Ovary (tissue), 9 donors: ENCODE measurements around the gene NT5C2. TPM values are rescaled to one million over a fixed set of nuclear protein-coding genes. Genes with fewer than 3 reads are reported as not detected.
"Not testable (repeated sequence)": the region's sequence is repeated elsewhere in the genome, so short reads cannot be mapped to it uniquely, and the experiment has no call there.

Experiments used
- DNase-seq, 5 donors: peaks; one replicate each; pipeline ENCODE4 v3.0.0-alpha.2; 2019 to 2020
- H3K27ac ChIP-seq, 2 donors: fragments of 200-600 bp; one replicate each; pipeline versions ENCODE4 v1.5.1 to v1.8.0; 2019 to 2022
- H3K27me3 ChIP-seq: fragments of 200-600 bp; one replicate; pipeline ENCODE4 v1.8.0; 2022
- H3K36me3 ChIP-seq: fragments of 200-600 bp; sonication (generic); one replicate; pipeline ENCODE4 v1.5.1; 2019
- H3K4me1 ChIP-seq: one replicate; pipeline ENCODE4 v1.8.1; 2013; ENCODE audit warnings: mild to moderate bottlenecking, moderate library complexity; ENCODE audit not compliant: insufficient read depth
- H3K4me3 ChIP-seq: fragments of 200-600 bp; sonication (generic); one replicate; pipeline ENCODE4 v1.5.1; 2017
- H3K9me3 ChIP-seq, 2 donors: fragments of 200-600 bp in 1 of 2; sonication (generic) in 1 of 2; one replicate each; pipeline versions ENCODE4 v1.5.1 to v1.8.1; 2013 to 2019; ENCODE audit warnings: mild to moderate bottlenecking in 1 of 2, moderate library complexity in 1 of 2
- EP300 ChIP-seq: sonication (generic); formaldehyde crosslinking; IDR thresholded peaks from one replicate; pipeline ENCODE4 v1.6.1; 2017; ENCODE audit warnings: antibody characterized with exemption
- POLR2A ChIP-seq: fragments of 450-650 bp; IDR thresholded peaks from one replicate; pipeline ENCODE4 v1.6.1; 2017; ENCODE audit warnings: antibody characterized with exemption, mild to moderate bottlenecking, moderate library complexity
- WGBS, 3 donors: extraction: QIAGEN DNeasy Blood & Tissue Kit in 1 of 3; methylation state at CpG; one replicate each; pipeline versions ENCODE4 v1.1.5 to v1.1.7; 2013 to 2017; 5-methylcytosine and 5-hydroxymethylcytosine counted together
- intact Hi-C, 4 donors: fragments of 100-400 bp; cut with DNase I; formaldehyde crosslinking; loops; one replicate each; pipeline versions ENCODE4 v1.11.0 to v1.15.1; 2022 to 2023
- polyA plus RNA-seq, 2 donors: library from polyadenylated mRNA; stranded (reverse); fragments of 200-250 nt in 1 of 2; fragments of 350-450 nt in 1 of 2; fragmentation: Illumina TruSeq in 1 of 2; extraction: RNeasy Lipid Tissue Mini Kit (QIAGEN cat#74804) in 1 of 2; gene quantifications; one replicate each; pipeline ENCODE4 v1.2.3, GENCODE V29; 2013 to 2014
- total RNA-seq, 7 donors: library from RNA; depleted of rRNA in 2 of 7; stranded (reverse); fragments of >200 nt in 2 of 7; fragmentation: NEBNext Ultra II Directional in 3 of 7; extraction: Animal tissue kit (Norgen Biotek cat#: 25700) in 3 of 7; gene quantifications; one replicate each; pipeline versions ENCODE4 v1.1.0 to v1.2.4, GENCODE V29; 2016 to 2023
- TF ChIP-seq, protein P1 (sequence below), 3 donors: fragments of 450-650 bp in 2 of 3; fragments of 200-600 bp in 1 of 3; IDR thresholded peaks; one replicate each; pipeline versions ENCODE4 v1.5.1 to v1.8.0; 2016 to 2022; ENCODE audit warnings: antibody characterized with exemption in 3 of 3, mild to moderate bottlenecking in 1 of 3
- donor health status: DM: no; HTN: no; CAD: no; lungs with moderate emphysema.
- donor health status: DM: no; HTN: no; CAD: no.
- donor health status: Bipolar disorder and iron deficiency.
- donor health status: DM: yes; HTN: yes; CAD: no.
- donor health status: DM: no; HTN: no; CAD: no.
- donor health status: DM: yes; HTN: yes; CAD: no.

The NT5C2 gene
- total and polyA plus RNA-seq, 9 donors, result 49.1 to 92.3 (median 62.0) TPM

DNA sequence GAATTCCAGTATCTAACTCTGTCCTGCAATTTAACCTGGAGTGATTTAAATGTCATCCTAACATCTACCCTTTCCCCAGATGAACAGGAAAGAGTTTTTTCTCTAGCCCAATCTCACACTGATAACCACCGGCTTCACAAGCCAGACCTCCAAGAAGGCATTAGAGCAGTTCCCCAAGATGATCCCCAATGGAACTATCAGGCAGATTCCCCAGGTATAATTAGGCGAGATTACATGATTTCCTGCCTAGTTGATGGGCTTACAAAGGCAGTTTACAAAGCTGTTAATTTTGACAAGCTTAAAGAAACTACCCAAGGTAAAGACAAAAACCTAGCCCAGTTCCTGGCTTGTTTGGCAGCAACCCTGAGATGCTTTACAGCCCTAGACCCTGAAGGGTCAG lies 14.1 kb upstream of the NT5C2 start:
- Histone ChIP-seq H3K4me1 (no peaks in the 10 kb centered on the region), H3K9me3 (no peaks in the 10 kb centered on the region), H3K4me3 (no peak overlapping the region), H3K27ac (no peak overlapping the region), H3K36me3 (no peaks in the 10 kb centered on the region), H3K27me3 (no peaks in the 10 kb centered on the region)
- intact Hi-C loops, result no loop called here
- WGBS, 3 donors, result 56 to 67% (median 62%) methylated on average over 2 of the region's 2 CpGs
- TF ChIP-seq, protein P1, sequence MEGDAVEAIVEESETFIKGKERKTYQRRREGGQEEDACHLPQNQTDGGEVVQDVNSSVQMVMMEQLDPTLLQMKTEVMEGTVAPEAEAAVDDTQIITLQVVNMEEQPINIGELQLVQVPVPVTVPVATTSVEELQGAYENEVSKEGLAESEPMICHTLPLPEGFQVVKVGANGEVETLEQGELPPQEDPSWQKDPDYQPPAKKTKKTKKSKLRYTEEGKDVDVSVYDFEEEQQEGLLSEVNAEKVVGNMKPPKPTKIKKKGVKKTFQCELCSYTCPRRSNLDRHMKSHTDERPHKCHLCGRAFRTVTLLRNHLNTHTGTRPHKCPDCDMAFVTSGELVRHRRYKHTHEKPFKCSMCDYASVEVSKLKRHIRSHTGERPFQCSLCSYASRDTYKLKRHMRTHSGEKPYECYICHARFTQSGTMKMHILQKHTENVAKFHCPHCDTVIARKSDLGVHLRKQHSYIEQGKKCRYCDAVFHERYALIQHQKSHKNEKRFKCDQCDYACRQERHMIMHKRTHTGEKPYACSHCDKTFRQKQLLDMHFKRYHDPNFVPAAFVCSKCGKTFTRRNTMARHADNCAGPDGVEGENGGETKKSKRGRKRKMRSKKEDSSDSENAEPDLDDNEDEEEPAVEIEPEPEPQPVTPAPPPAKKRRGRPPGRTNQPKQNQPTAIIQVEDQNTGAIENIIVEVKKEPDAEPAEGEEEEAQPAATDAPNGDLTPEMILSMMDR (IDR thresholded peaks at IDR 0.05), result no peak
- no peak for TF ChIP-seq POLR2A
- no peak for TF ChIP-seq EP300
- DNase-seq, result no peak

DNA sequence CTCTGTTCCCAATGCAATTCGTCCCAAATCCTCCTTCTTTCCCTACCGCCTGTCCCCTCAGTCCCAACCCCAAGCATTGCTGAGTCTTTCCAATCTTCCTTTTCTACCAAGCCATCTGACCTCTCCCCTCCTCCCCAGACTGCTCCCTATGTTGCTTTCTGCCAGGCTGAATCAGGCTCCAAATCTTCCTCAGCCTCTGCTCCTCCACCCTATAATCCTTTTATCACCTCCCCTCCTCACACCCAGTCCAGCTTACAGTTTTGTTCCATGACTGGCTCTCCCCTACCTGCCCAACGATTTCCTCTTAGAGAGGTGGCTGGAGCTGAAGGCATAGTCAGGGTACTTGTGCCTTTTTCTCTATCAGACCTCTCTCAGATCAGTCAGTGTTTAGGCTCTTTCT lies 13.6 kb upstream of the NT5C2 start:
- DNase-seq, H3K4me3 ChIP-seq, H3K27me3 ChIP-seq, H3K27ac ChIP-seq, H3K9me3 ChIP-seq, H3K4me1 ChIP-seq, H3K36me3 ChIP-seq, intact Hi-C loops: not testable (repeated sequence)
- WGBS, 3 donors, result 74 to 81% (median 79%) methylated on average over 3 of the region's 3 CpGs

DNA sequence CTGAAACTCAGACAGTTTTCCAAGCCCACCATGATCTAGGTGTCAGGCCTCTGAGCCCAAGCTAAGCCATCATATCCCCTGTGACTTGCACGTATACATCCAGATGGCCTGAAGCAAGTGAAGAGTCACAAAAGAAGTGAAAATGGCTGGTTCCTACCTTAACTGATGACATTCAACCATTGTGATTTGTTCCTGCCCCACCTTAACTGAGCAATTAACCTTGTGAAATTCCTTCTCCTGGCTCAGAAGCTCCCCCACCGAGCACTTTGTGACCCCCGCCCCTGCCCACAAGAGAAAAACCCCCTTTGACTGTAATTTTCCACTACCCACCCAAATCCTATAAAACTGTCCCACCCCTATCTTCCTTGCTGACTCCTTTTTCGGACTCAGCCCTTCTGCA lies 12.3 kb upstream of the NT5C2 start:
- H3K9me3 ChIP-seq, H3K4me3 ChIP-seq, DNase-seq, H3K4me1 ChIP-seq, intact Hi-C loops, H3K36me3 ChIP-seq, H3K27ac ChIP-seq, H3K27me3 ChIP-seq: not testable (repeated sequence)
- 79 to 93% (median 84%) methylated on average over 4 of the region's 4 CpGs for WGBS, 3 donors

DNA sequence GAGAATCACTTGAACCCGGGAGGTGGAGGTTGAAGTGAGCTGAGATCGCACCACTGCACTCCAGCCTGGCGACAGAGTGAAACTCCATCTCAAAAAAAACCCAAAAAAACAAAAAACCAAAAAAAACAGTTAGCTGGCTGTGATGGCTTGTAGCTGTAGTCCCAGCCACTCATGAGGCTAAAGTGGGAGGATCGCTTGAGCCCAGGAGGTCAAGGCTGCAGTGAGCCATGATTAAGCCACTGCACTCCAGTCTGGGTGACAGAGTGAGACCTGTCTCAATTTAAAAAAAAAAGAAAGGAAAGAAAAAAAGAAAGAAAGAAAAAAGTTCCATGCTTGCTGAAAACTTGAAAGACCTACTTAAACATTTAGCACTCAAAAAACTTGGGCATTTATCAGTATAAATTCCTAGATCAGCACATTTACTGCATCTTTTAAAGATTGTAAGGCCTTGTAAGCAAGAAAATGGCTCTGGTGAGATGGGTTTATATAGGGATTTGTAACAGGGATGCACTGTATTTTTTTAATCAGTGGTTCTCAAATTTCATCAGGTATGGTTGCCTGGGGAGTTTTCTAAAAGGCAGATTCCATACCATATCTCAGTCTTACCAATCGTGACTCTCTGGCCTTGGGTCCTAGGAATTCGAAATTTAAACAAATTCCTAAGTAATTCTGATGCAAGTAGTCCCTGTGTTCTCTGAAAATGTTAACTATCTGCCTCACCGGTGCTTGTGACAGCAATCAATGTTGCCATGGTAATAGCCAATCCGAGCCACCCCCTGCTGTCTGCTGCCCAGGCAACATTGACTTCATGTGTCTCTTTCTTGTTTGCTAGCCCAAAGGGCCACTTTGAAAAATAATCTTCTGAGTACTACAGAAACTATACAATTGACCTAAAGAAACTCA lies 11.5 kb upstream of the NT5C2 start:
- no peaks in the 10 kb centered on the region for H3K4me1 ChIP-seq
- no peaks in the 10 kb centered on the region for H3K9me3 ChIP-seq
- DNase-seq, result no peak
- intact Hi-C loops, result no loop called here
- no peaks in the 10 kb centered on the region for H3K36me3 ChIP-seq
- 38 to 41% (median 38%) methylated on average over 8 of the region's 8 CpGs for WGBS, 3 donors
- TF ChIP-seq, protein P1 (IDR thresholded peaks at IDR 0.05), result no peak
- TF ChIP-seq POLR2A, result no peak
- no peak for TF ChIP-seq EP300
- H3K4me3 ChIP-seq, result no peak overlapping the region
- H3K27ac ChIP-seq, result no peak overlapping the region
- H3K27me3 ChIP-seq, result no peaks in the 10 kb centered on the region

DNA sequence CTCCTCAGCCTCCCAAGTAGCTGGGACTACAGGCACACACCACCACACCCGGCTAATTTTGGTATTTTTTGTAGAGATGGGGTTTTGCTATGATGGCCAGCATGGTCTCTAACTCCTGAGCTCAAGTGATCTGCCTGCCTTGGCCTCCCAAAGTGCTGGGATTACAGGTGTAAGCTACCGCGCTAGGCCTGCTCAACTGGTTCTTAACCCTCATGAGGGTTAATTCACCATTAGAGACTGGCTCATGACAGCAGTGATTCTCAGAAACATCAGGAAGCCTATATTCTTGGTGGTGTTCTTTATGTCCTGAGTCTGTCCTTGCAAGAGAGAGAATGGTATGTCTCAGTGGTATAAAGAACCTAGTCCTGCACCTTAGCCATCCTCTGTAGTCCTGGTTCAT lies 10.4 kb upstream of the NT5C2 start:
- H3K4me1 ChIP-seq, result no peaks in the 10 kb centered on the region
- TF ChIP-seq EP300 (no peak), POLR2A (no peak)
- TF ChIP-seq, protein P1 (IDR thresholded peaks at IDR 0.05), result no peak
- 95 to 98% (median 98%) methylated on average over 3 of the region's 3 CpGs for WGBS, 3 donors
- no peaks in the 10 kb centered on the region for H3K9me3 ChIP-seq
- no peak overlapping the region for H3K4me3 ChIP-seq
- no peak overlapping the region for H3K27ac ChIP-seq
- intact Hi-C loops, result no loop called here
- no peaks in the 10 kb centered on the region for H3K36me3 ChIP-seq
- no peak for DNase-seq
- H3K27me3 ChIP-seq, result no peaks in the 10 kb centered on the region
